T-helper 17 cell (primary cell): ENCODE data around the gene MTA3. TPM values are rescaled to one million over a fixed set of nuclear protein-coding genes. Genes with fewer than 3 reads are reported as not detected.
A peak's percentile ranks its signal among the peaks of the same experiment; 100 is the strongest.
"Not testable (repeated sequence)": the region's sequence is repeated elsewhere in the genome, so short reads cannot be mapped to it uniquely, and the experiment has no call there.

ENCODE experiments used
- ATAC-seq: fragments of 150-1000 bp; cut with Tn5 transposase; 2 replicates; pipeline ENCODE4 v1.10.0; 2021; ENCODE audit warnings: mild to moderate bottlenecking, moderate library complexity
- DNase-seq, 3 donors: peaks; one replicate each; pipeline versions ENCODE4 v3.0.0 to v3.0.0-alpha.2; 2020 to 2021
- H3K9me3 ChIP-seq: one replicate; pipeline ENCODE4 v1.7.0; 2013; ENCODE audit warnings: low read length, mild to moderate bottlenecking; ENCODE audit not compliant: control insufficient read depth, poor library complexity, severe bottlenecking
- H3K27ac Mint-ChIP-seq: one replicate; pipeline ENCODE4 v1.8.0; 2022; ENCODE audit warnings: mild to moderate bottlenecking, moderate library complexity, mixed read lengths
- H3K27me3 Mint-ChIP-seq: one replicate; pipeline ENCODE4 v1.8.0; 2022; ENCODE audit warnings: mixed read lengths
- H3K36me3 Mint-ChIP-seq: one replicate; pipeline ENCODE4 v1.8.0; 2022; ENCODE audit warnings: low read depth, mixed read lengths
- H3K4me1 Mint-ChIP-seq: one replicate; pipeline ENCODE4 v1.8.0; 2022; ENCODE audit warnings: mild to moderate bottlenecking, mixed read lengths
- H3K4me3 Mint-ChIP-seq: one replicate; pipeline ENCODE4 v1.8.0; 2022; ENCODE audit warnings: mild to moderate bottlenecking, moderate library complexity, mixed read lengths
- total RNA-seq, 4 donors: library from RNA in 2 of 4; stranded (reverse) in 2 of 4; gene quantifications; one replicate each; pipeline ENCODE4 v1.2.3 and lab custom pipeline; 2022 to 2026

Gene MTA3
- total RNA-seq, 2 donors from 2014 or later = 19.0 to 25.2 TPM

GRCh38 chr2:42573256-42573655 is 4.8 kb downstream of the MTA3 start:
- no peaks in the 10 kb centered on the region for H3K9me3 ChIP-seq
- no peaks in the 10 kb centered on the region for H3K27me3 Mint-ChIP-seq
- peaks cover 6% of the 10 kb centered on the region for H3K36me3 Mint-ChIP-seq
- H3K27ac Mint-ChIP-seq = no peak overlapping the region
- no peak for DNase-seq
- ATAC-seq = no peak
- no peak overlapping the region for H3K4me3 Mint-ChIP-seq
- H3K4me1 Mint-ChIP-seq = peaks cover 24% of the 10 kb centered on the region

GRCh38 chr2:42575458-42576064 is 7.1 kb downstream of the MTA3 start:
- no peak overlapping the region for H3K4me3 Mint-ChIP-seq
- no peak for DNase-seq
- H3K27me3 Mint-ChIP-seq = no peaks in the 10 kb centered on the region
- peaks cover 3% of the 10 kb centered on the region for H3K36me3 Mint-ChIP-seq
- ATAC-seq = no peak
- H3K9me3 ChIP-seq = no peaks in the 10 kb centered on the region
- H3K4me1 Mint-ChIP-seq = peaks cover 20% of the 10 kb centered on the region
- H3K27ac Mint-ChIP-seq = peak overlapping the region; percentile 49

- Mint-ChIP-seq H3K27me3 (no peaks in the 10 kb centered on the region), H3K4me1 (peaks cover 20% of the 10 kb centered on the region), H3K36me3 (peaks cover 3% of the 10 kb centered on the region), H3K27ac (no peak overlapping the region), H3K4me3 (no peak overlapping the region)
- no peaks in the 10 kb centered on the region for H3K9me3 ChIP-seq
- DNase-seq = no peak
- ATAC-seq = no peak
Observed at GRCh38 chr2:42578621-42579020, 10.2 kb downstream of the MTA3 start.

- H3K27me3 Mint-ChIP-seq = no peaks in the 10 kb centered on the region
- H3K9me3 ChIP-seq = no peaks in the 10 kb centered on the region
- DNase-seq = no peak
- no peak for ATAC-seq
- H3K4me3 Mint-ChIP-seq = no peak overlapping the region
- H3K36me3 Mint-ChIP-seq = no peaks in the 10 kb centered on the region
- H3K27ac Mint-ChIP-seq = no peak overlapping the region
- H3K4me1 Mint-ChIP-seq = peaks cover 8% of the 10 kb centered on the region
Observed at GRCh38 chr2:42581257-42581656, 12.8 kb downstream of the MTA3 start.

GRCh38 chr2:42584628-42585027 is 16.2 kb downstream of the MTA3 start:
- H3K27me3 Mint-ChIP-seq, H3K4me1 Mint-ChIP-seq, H3K27ac Mint-ChIP-seq, H3K9me3 ChIP-seq, H3K36me3 Mint-ChIP-seq, DNase-seq, ATAC-seq, H3K4me3 Mint-ChIP-seq: not testable (repeated sequence)

- H3K9me3 ChIP-seq = no peaks in the 10 kb centered on the region
- Mint-ChIP-seq H3K27ac (no peak overlapping the region), H3K36me3 (no peaks in the 10 kb centered on the region), H3K27me3 (no peaks in the 10 kb centered on the region), H3K4me1 (peaks cover 3% of the 10 kb centered on the region), H3K4me3 (no peak overlapping the region)
- no peak for DNase-seq
- ATAC-seq = no peak
Observed at GRCh38 chr2:42585779-42586178, 17.3 kb downstream of the MTA3 start.

GRCh38 chr2:42587526-42588117 is 19.2 kb downstream of the MTA3 start:
- DNase-seq = no peak
- H3K4me1 Mint-ChIP-seq = no peaks in the 10 kb centered on the region

GRCh38 chr2:42588121-42588520 is 19.7 kb downstream of the MTA3 start:
- no peaks in the 10 kb centered on the region for H3K27me3 Mint-ChIP-seq
- H3K36me3 Mint-ChIP-seq = no peaks in the 10 kb centered on the region
- H3K4me1 Mint-ChIP-seq = no peaks in the 10 kb centered on the region
- no peak overlapping the region for H3K27ac Mint-ChIP-seq
- no peak for ATAC-seq
- H3K4me3 Mint-ChIP-seq = no peak overlapping the region
- no peak for DNase-seq
- H3K9me3 ChIP-seq = no peaks in the 10 kb centered on the region

More at GRCh38 chr2:42587526-42588117, 19.2 kb downstream of the MTA3 start:
- no peak overlapping the region for H3K27ac Mint-ChIP-seq
- H3K36me3 Mint-ChIP-seq = no peaks in the 10 kb centered on the region
- no peak for ATAC-seq
- no peaks in the 10 kb centered on the region for H3K27me3 Mint-ChIP-seq
- no peaks in the 10 kb centered on the region for H3K9me3 ChIP-seq
- no peak overlapping the region for H3K4me3 Mint-ChIP-seq

- H3K4me3 Mint-ChIP-seq = no peak overlapping the region
- H3K27me3 Mint-ChIP-seq = no peaks in the 10 kb centered on the region
- no peak for ATAC-seq
- no peaks in the 10 kb centered on the region for H3K4me1 Mint-ChIP-seq
- no peak for DNase-seq
- H3K27ac Mint-ChIP-seq = no peak overlapping the region
- no peaks in the 10 kb centered on the region for H3K9me3 ChIP-seq
- H3K36me3 Mint-ChIP-seq = no peaks in the 10 kb centered on the region
Observed at GRCh38 chr2:42590176-42590575, 21.7 kb downstream of the MTA3 start.

- ATAC-seq (no peak), DNase-seq (no peak)
- Mint-ChIP-seq H3K4me1 (no peaks in the 10 kb centered on the region), H3K4me3 (no peak overlapping the region), H3K27me3 (no peaks in the 10 kb centered on the region), H3K36me3 (no peaks in the 10 kb centered on the region), H3K27ac (no peak overlapping the region)
- no peaks in the 10 kb centered on the region for H3K9me3 ChIP-seq
Observed at GRCh38 chr2:42593282-42593681, 24.9 kb downstream of the MTA3 start.

GRCh38 chr2:42598656-42599055 is 30.2 kb downstream of the MTA3 start:
- H3K9me3 ChIP-seq = no peaks in the 10 kb centered on the region
- Mint-ChIP-seq H3K4me1 (no peaks in the 10 kb centered on the region), H3K36me3 (no peaks in the 10 kb centered on the region), H3K4me3 (no peak overlapping the region), H3K27ac (no peak overlapping the region), H3K27me3 (no peaks in the 10 kb centered on the region)
- no peak for ATAC-seq
- no peak for DNase-seq

- no peaks in the 10 kb centered on the region for H3K4me1 Mint-ChIP-seq
- H3K4me3 Mint-ChIP-seq = no peak overlapping the region
- H3K27ac Mint-ChIP-seq = no peak overlapping the region
- ATAC-seq = no peak
- H3K36me3 Mint-ChIP-seq = no peaks in the 10 kb centered on the region
- DNase-seq = no peak
- H3K9me3 ChIP-seq = no peaks in the 10 kb centered on the region
- H3K27me3 Mint-ChIP-seq = no peaks in the 10 kb centered on the region
Observed at GRCh38 chr2:42601076-42601475, 32.6 kb downstream of the MTA3 start.

GRCh38 chr2:42602218-42602875 is 33.9 kb downstream of the MTA3 start:
- H3K9me3 ChIP-seq = no peaks in the 10 kb centered on the region
- H3K36me3 Mint-ChIP-seq = peaks cover 2% of the 10 kb centered on the region
- no peaks in the 10 kb centered on the region for H3K4me1 Mint-ChIP-seq
- no peak for DNase-seq
- no peak overlapping the region for H3K4me3 Mint-ChIP-seq
- no peak for ATAC-seq
- H3K27ac Mint-ChIP-seq = no peak overlapping the region
- H3K27me3 Mint-ChIP-seq = no peaks in the 10 kb centered on the region

GRCh38 chr2:42602876-42603219 is 34.4 kb downstream of the MTA3 start:
- no peaks in the 10 kb centered on the region for H3K9me3 ChIP-seq
- Mint-ChIP-seq H3K36me3 (peaks cover 2% of the 10 kb centered on the region), H3K27ac (no peak overlapping the region), H3K4me3 (no peak overlapping the region), H3K27me3 (no peaks in the 10 kb centered on the region), H3K4me1 (no peaks in the 10 kb centered on the region)
- no peak for DNase-seq
- ATAC-seq = no peak
